HUES48 (cell line): ENCODE measurements around the gene THSD4.

Source experiments
- H3K27ac ChIP-seq: one replicate; pipeline ENCODE4 v1.7.0; 2013; ENCODE audit warnings: low read depth, low read length, inconsistent platforms
- H3K27me3 ChIP-seq: 2 replicates; pipeline ENCODE4 v1.6.1; 2013; ENCODE audit warnings: mild to moderate bottlenecking, low read length; ENCODE audit not compliant: control insufficient read depth, insufficient read depth
- H3K36me3 ChIP-seq: 2 replicates; pipeline ENCODE4 v1.6.1; 2013; ENCODE audit warnings: low read length; ENCODE audit not compliant: control insufficient read depth, insufficient read depth
- H3K4me1 ChIP-seq: 2 replicates; pipeline ENCODE4 v1.6.1; 2013; ENCODE audit warnings: mild to moderate bottlenecking, low read length; ENCODE audit not compliant: control insufficient read depth, insufficient read depth
- H3K4me3 ChIP-seq: 2 replicates; pipeline ENCODE4 v1.5.1; 2013; ENCODE audit warnings: mild to moderate bottlenecking, low read depth, low read length
- H3K9ac ChIP-seq: 2 replicates; pipeline ENCODE4 v1.6.1; 2013; ENCODE audit warnings: mild to moderate bottlenecking, low read depth, low read length, moderate library complexity
- H3K9me3 ChIP-seq: 2 replicates; pipeline ENCODE4 v1.6.1; 2013; ENCODE audit warnings: low read length; ENCODE audit not compliant: control insufficient read depth, insufficient read depth

THSD4 gene

GRCh38 chr15:71244250-71244649 is 129.0 kb downstream of the THSD4 start:
- Histone ChIP-seq H3K4me3 (no peak overlapping the region), H3K9ac (no peak overlapping the region), H3K27me3 (no peaks in the 10 kb centered on the region), H3K36me3 (no peaks in the 10 kb centered on the region), H3K4me1 (peaks cover 8% of the 10 kb centered on the region), H3K9me3 (no peaks in the 10 kb centered on the region), H3K27ac (no peak overlapping the region)

DNA sequence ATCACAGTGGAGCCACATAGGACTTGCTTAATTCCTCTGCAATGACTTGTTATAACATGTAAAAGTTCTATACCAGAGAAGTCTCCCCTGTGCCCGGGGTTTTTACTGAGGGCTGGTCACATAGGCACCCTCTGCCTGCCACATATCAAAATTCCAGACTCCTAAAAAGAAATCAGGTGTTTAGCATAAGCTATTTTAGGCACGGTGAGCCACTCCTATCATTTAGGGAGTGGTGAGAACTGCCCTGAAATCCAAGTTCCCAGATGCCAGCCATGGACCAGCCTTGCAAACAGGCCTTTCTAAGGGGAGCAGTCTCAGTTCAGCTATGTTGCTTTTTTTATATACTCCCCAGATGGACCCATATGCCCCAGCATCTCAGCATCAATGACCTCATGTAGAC is 130.3 kb downstream of the THSD4 start:
- Histone ChIP-seq H3K27me3 (no peaks in the 10 kb centered on the region), H3K9me3 (no peaks in the 10 kb centered on the region), H3K36me3 (no peaks in the 10 kb centered on the region), H3K27ac (no peak overlapping the region), H3K9ac (no peak overlapping the region), H3K4me1 (no peaks in the 10 kb centered on the region), H3K4me3 (no peak overlapping the region)

- Histone ChIP-seq H3K36me3 (no peaks in the 10 kb centered on the region), H3K4me1 (no peaks in the 10 kb centered on the region), H3K4me3 (no peak overlapping the region)
These were observed 133.1 kb downstream of the THSD4 start for GRCh38 chr15:71248386-71248785.

GRCh38 chr15:71249986-71250385 is 134.7 kb downstream of the THSD4 start:
- Histone ChIP-seq H3K9ac (no peak overlapping the region), H3K9me3 (no peaks in the 10 kb centered on the region), H3K27ac (no peak overlapping the region), H3K27me3 (no peaks in the 10 kb centered on the region), H3K4me1 (no peaks in the 10 kb centered on the region), H3K36me3 (no peaks in the 10 kb centered on the region), H3K4me3 (no peak overlapping the region)

More at GRCh38 chr15:71248386-71248785, 133.1 kb downstream of the THSD4 start:
- no peaks in the 10 kb centered on the region for H3K27me3 ChIP-seq
- no peaks in the 10 kb centered on the region for H3K9me3 ChIP-seq
- no peak overlapping the region for H3K27ac ChIP-seq
- H3K9ac ChIP-seq, result no peak overlapping the region

DNA sequence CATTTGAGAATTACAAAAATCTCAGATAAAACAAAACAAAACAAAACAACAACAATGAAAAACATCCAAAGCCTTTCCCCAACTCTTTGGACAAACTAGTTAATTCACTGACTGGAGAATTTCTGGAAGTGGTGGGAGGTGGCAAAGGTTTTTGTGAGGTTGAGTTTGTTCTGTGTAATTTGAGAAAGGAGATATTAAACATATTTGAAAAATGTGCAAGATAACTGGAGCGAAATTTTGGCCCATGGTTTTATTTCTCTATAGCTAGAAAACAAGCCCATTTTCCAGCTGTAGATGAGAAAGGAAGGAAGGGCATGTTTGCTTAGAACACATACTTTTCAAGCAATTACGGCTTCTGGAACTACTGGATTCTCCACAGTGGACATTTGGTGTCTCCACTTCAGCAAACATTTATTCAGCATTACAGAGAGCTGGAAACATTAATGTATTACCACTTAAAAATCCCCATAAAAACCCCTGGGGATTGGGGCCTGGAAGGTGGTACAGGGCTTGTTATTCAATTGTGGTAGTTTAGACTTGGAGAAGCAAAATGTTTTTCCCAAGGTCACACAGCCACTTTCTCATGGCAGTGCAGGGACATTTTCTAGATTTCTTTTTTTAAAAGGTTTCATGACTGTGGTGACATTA is 135.8 kb downstream of the THSD4 start:
- Histone ChIP-seq H3K4me3 (no peak overlapping the region), H3K36me3 (no peaks in the 10 kb centered on the region), H3K9me3 (no peaks in the 10 kb centered on the region), H3K4me1 (no peaks in the 10 kb centered on the region), H3K27me3 (no peaks in the 10 kb centered on the region), H3K9ac (no peak overlapping the region), H3K27ac (no peak overlapping the region)

DNA sequence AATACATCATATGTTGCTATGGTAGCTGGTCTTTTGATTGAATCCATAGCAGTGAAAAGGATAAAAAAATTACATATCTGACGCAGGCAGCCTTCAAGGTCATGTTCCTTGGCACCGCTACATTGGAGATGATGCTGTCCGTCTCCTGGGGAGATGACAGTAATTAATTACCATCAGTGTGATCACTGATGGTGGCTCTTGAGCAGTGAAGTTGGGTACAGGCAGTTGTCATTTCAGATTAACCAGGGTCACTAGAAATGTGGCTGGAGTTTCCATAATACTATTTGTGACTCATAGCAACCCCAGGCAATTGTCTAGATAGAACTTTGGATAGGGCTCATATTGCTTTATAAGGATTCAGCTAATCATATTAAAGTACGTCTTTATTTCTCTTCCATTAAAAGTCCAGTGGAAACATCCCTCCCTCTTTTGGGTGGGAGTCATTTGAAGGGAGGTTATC is 136.3 kb downstream of the THSD4 start:
- H3K27me3 ChIP-seq, result no peaks in the 10 kb centered on the region
- H3K4me1 ChIP-seq, result no peaks in the 10 kb centered on the region
- no peaks in the 10 kb centered on the region for H3K9me3 ChIP-seq
- H3K27ac ChIP-seq, result peak overlapping the region; percentile 23
- no peak overlapping the region for H3K9ac ChIP-seq
- no peaks in the 10 kb centered on the region for H3K36me3 ChIP-seq
- no peak overlapping the region for H3K4me3 ChIP-seq

DNA sequence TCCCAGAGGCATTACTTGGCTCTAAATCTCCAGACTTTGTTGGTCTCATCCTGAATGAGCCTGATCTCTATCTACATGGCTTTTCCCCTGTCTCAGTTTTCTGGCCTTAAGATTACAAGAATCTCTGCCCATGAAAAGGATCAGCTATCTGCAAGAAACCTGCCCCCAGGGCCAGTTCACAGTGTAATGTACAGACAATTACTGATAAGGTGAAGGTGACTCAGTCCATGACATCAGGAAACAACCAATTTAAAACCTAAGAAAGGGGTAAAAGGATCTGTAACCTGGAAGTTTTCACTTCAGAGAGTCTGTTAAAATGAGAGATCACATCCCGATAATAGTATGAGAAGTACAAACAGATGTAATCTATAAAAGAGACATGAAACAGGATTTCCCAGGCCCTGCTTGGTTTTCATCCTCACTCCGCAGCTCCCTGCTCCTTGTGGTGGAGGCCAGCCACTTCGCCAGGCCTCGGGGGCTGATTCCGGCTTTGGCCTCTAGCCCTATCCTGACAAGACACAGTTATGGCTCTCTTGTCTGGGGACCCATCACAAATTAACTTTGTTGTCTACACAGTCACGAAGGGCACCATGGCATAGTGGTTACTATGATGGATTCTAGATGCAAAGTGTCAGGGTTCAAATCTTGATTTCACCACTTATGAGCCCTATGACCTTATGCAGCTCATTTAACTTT is 136.9 kb downstream of the THSD4 start:
- no peaks in the 10 kb centered on the region for H3K27me3 ChIP-seq
- H3K27ac ChIP-seq, result peak overlapping the region; percentile 23
- no peak overlapping the region for H3K9ac ChIP-seq
- no peaks in the 10 kb centered on the region for H3K36me3 ChIP-seq
- no peaks in the 10 kb centered on the region for H3K4me1 ChIP-seq
- no peaks in the 10 kb centered on the region for H3K9me3 ChIP-seq
- no peak overlapping the region for H3K4me3 ChIP-seq

GRCh38 chr15:71252740-71253047 is 137.4 kb downstream of the THSD4 start:
- Histone ChIP-seq H3K4me1 (no peaks in the 10 kb centered on the region), H3K4me3 (no peak overlapping the region), H3K36me3 (no peaks in the 10 kb centered on the region), H3K9me3 (no peaks in the 10 kb centered on the region), H3K27me3 (no peaks in the 10 kb centered on the region), H3K27ac (no peak overlapping the region), H3K9ac (no peak overlapping the region)

DNA sequence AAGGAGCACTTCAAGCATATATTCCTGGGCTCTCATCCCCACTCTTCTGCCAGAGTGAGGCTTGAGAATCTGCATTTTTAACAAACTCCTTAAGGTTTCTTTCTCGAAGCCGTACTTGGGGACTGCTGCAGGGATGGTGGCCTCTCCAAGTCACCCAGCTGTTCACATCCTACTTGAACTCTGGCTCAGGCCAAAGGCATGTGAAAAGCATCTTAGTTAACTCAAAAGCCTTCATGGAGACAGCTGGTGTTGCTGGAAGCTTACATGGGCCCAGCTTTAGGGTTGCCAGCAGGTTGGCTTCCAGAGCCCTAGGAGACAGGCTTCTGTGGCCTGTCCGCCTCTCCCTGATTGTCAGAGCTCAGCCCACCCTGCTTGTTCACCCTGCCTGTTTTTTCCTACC is 139.2 kb downstream of the THSD4 start:
- Histone ChIP-seq H3K27me3 (no peaks in the 10 kb centered on the region), H3K4me3 (no peak overlapping the region), H3K9ac (no peak overlapping the region), H3K4me1 (no peaks in the 10 kb centered on the region), H3K36me3 (no peaks in the 10 kb centered on the region), H3K9me3 (no peaks in the 10 kb centered on the region), H3K27ac (no peak overlapping the region)

GRCh38 chr15:71256934-71257664 is 141.8 kb downstream of the THSD4 start:
- H3K36me3 ChIP-seq, result no peaks in the 10 kb centered on the region
- peaks cover 6% of the 10 kb centered on the region; the same call in 1 of the 2 replicates for H3K4me1 ChIP-seq
- no peak overlapping the region for H3K4me3 ChIP-seq
- H3K27me3 ChIP-seq, result no peaks in the 10 kb centered on the region
- no peak overlapping the region for H3K9ac ChIP-seq
- H3K9me3 ChIP-seq, result no peaks in the 10 kb centered on the region
- H3K27ac ChIP-seq, result no peak overlapping the region

DNA sequence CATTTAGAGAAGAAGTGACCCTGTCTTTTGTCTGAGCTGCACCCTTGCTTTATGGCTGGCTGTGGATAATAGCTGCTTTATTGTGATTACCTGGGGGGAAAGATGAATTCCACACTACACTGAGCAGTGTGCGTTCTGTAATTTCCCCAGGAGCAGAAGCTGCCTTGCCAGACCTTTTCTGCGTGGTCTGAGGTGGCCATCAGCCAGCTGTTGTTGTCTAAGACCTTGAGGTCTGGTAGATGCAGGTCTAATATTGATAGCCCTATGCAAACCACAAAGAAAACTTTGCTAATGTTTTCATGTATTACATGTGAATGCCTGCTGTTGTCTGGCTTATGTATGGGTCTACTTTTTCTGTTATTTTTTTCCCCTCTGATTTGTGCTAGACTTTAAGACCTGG is 144.6 kb downstream of the THSD4 start:
- H3K9ac ChIP-seq, result no peak overlapping the region
- no peaks in the 10 kb centered on the region for H3K36me3 ChIP-seq
- no peak overlapping the region for H3K4me3 ChIP-seq
- no peaks in the 10 kb centered on the region for H3K27me3 ChIP-seq
- no peak overlapping the region for H3K27ac ChIP-seq
- H3K4me1 ChIP-seq, result peaks cover 6% of the 10 kb centered on the region; the same call in 1 of the 2 replicates
- H3K9me3 ChIP-seq, result peaks cover 7% of the 10 kb centered on the region; the same call in 1 of the 2 replicates
